ENCODE measurements around the gene STRIP1. TPM values are rescaled to one million over a fixed set of nuclear protein-coding genes. Genes with fewer than 3 reads are reported as not detected.

STRIP1 gene
- total and polyA plus RNA-seq, 2 donors (not counting 3 experiments of a cell fraction or from before 2014, with no cell fraction given), result 26.2 to 42.1 TPM

- ChIA-PET CTCF (interaction anchor here (3.2 to 6.5 kb wide), 2 partner anchors 11 to 56 kb away, joined by 20 to 65 read pairs; no protein-coding TSS in a partner anchor), POLR2A (no interaction called here)
- FAIRE-seq (no peak), DNase-seq (ENCODE audit: low read depth, low spot score) (no peak)
- H4K20me1 ChIP-seq (replicated peaks; ENCODE audit: control insufficient read depth, extremely low read depth, insufficient read depth, low read length), result no peaks in the 10 kb centered on the region
- TF ChIP-seq CTCF (IDR thresholded peaks at IDR 0.05; ENCODE audit: extremely low read depth in 1 of 2, insufficient read depth in 1 of 2, low read depth in 1 of 2, low read length in 2 of 2) (no peak), POLR2AphosphoS5 (IDR thresholded peaks at IDR 0.05; ENCODE audit: insufficient read depth, low read depth, low read length) (no peak), MAX (IDR thresholded peaks at IDR 0.05; ENCODE audit: insufficient read depth, insufficient read length) (no peak)
- H3K9me1 ChIP-seq (replicated peaks; ENCODE audit: control insufficient read depth, extremely low read depth, insufficient read depth, low read length), result no peaks in the 10 kb centered on the region
- dilution Hi-C loops (cut with MboI; ENCODE audit: extremely low pct_ligation_motif_present, low sequenced_read_pairs), result no loop called here
- H3K36me3 ChIP-seq (ENCODE audit: control insufficient read depth in 2 of 2, extremely low read depth in 1 of 2, insufficient read depth in 2 of 2, low read length in 2 of 2), result peaks cover 25 to 54% of the 10 kb centered on the region in 2 experiments
- no peaks in the 10 kb centered on the region for H3K27me3 ChIP-seq (ENCODE audit: control insufficient read depth in 2 of 2, insufficient read depth in 2 of 2, low read length in 2 of 2)
- intact Hi-C loops (cut with micrococcal nuclease), result no loop called here
- no peaks in the 10 kb centered on the region for H3K4me1 ChIP-seq (ENCODE audit: control insufficient read depth, extremely low read depth, insufficient read depth, low read length)
- no peak overlapping the region for H3K27ac ChIP-seq (ENCODE audit: insufficient read depth, low read depth, low read length)
- no peak overlapping the region for H3K4me2 ChIP-seq (ENCODE audit: insufficient read depth, low read length)
- no TSS peak for BruUV-seq (replicated peaks)
- H3K4me3 ChIP-seq (replicated peaks in 1 of 3; ENCODE audit: insufficient read depth in 1 of 3, low read depth in 1 of 3, low read length in 3 of 3), result no peak overlapping the region
- no peak overlapping the region for H2AFZ ChIP-seq (ENCODE audit: low read depth, low read length)
- H3K9me3 ChIP-seq (replicated peaks; ENCODE audit: control insufficient read depth, insufficient read depth, low read length), result no peaks in the 10 kb centered on the region
- H3K79me2 ChIP-seq (ENCODE audit: control insufficient read depth, insufficient read depth, low read length), result no peaks in the 10 kb centered on the region
- no peak overlapping the region for H3K9ac ChIP-seq (replicated peaks; ENCODE audit: extremely low read depth, insufficient read depth, low read length)
Measured at GRCh38 chr1:110048923-110049601, 14.6 kb downstream of the STRIP1 start.

Measured in endothelial cell of umbilical vein (primary cell).